Measurements from ENCODE around the gene FRYL. TPM values are rescaled to one million over a fixed set of nuclear protein-coding genes. Genes with fewer than 3 reads are reported as not detected.

Gene FRYL
- total RNA-seq, 1 experiment from 2014 or later = 47.7 TPM

DNA sequence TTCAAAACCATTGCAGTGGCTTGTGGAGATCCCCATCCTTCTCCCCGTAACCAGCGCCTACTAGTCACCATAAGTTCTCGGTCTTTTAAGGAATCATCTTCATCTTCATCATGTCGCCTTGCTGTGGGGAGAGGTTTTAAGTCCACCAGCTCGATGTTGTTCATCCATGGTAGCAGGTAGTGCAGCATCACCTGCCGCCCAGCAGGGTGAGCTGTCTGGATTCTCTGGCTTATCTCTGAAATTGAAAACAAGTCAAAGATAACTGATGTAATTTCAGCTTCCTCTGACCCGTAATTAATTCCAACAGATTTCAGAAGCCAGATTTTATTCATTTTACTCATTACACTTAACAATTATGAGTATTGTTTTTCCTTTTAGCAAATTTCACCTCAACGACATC is 222.6 kb downstream of the FRYL start:
- H3K9me3 ChIP-seq (ENCODE audit: control insufficient read depth in 1 of 2, insufficient read depth in 1 of 2, low read depth in 1 of 2, low read length in 2 of 2) = no peaks in the 10 kb centered on the region
- H2AFZ ChIP-seq (ENCODE audit: low read depth, low read length, poor library complexity, severe bottlenecking) = no peak overlapping the region
- H3K4me2 ChIP-seq (ENCODE audit: low read length) = no peak overlapping the region
- no peaks in the 10 kb centered on the region for H3K27me3 ChIP-seq (ENCODE audit: insufficient read depth, low read length)
- H3K4me1 ChIP-seq (ENCODE audit: control insufficient read depth in 1 of 2, insufficient read depth in 2 of 2, low read length in 2 of 2) = no peaks in the 10 kb centered on the region
- no peak overlapping the region for H3K9ac ChIP-seq (ENCODE audit: low read length)
- H3K27ac ChIP-seq (ENCODE audit: low read depth, low read length) = no peak overlapping the region
- peak; percentile 60; the same call in 1 of the 2 replicates for ATAC-seq
- TF ChIP-seq RAD21 (IDR thresholded peaks at IDR 0.05; ENCODE audit: low read depth) = peak; percentile 24; the same call in 1 of the 2 replicates
- TF ChIP-seq SP1 (IDR thresholded peaks at IDR 0.05; ENCODE audit: low read depth) = no peak
- TF ChIP-seq, protein P1, sequence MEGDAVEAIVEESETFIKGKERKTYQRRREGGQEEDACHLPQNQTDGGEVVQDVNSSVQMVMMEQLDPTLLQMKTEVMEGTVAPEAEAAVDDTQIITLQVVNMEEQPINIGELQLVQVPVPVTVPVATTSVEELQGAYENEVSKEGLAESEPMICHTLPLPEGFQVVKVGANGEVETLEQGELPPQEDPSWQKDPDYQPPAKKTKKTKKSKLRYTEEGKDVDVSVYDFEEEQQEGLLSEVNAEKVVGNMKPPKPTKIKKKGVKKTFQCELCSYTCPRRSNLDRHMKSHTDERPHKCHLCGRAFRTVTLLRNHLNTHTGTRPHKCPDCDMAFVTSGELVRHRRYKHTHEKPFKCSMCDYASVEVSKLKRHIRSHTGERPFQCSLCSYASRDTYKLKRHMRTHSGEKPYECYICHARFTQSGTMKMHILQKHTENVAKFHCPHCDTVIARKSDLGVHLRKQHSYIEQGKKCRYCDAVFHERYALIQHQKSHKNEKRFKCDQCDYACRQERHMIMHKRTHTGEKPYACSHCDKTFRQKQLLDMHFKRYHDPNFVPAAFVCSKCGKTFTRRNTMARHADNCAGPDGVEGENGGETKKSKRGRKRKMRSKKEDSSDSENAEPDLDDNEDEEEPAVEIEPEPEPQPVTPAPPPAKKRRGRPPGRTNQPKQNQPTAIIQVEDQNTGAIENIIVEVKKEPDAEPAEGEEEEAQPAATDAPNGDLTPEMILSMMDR (IDR thresholded peaks at IDR 0.05 in 2 of 3, conservative IDR thresholded peaks at IDR 0.05 in 1 of 3; ENCODE audit: borderline replicate concordance in 1 of 3, insufficient read depth in 1 of 3, low read depth in 2 of 3, low read length in 2 of 3) = peak in 2 of 3 experiments; percentile 60 to 63; a peak in 4 of 6 replicates
- TF ChIP-seq ELF1 (IDR thresholded peaks at IDR 0.05; ENCODE audit: borderline replicate concordance, low read depth) = no peak
- TF ChIP-seq, protein P2, sequence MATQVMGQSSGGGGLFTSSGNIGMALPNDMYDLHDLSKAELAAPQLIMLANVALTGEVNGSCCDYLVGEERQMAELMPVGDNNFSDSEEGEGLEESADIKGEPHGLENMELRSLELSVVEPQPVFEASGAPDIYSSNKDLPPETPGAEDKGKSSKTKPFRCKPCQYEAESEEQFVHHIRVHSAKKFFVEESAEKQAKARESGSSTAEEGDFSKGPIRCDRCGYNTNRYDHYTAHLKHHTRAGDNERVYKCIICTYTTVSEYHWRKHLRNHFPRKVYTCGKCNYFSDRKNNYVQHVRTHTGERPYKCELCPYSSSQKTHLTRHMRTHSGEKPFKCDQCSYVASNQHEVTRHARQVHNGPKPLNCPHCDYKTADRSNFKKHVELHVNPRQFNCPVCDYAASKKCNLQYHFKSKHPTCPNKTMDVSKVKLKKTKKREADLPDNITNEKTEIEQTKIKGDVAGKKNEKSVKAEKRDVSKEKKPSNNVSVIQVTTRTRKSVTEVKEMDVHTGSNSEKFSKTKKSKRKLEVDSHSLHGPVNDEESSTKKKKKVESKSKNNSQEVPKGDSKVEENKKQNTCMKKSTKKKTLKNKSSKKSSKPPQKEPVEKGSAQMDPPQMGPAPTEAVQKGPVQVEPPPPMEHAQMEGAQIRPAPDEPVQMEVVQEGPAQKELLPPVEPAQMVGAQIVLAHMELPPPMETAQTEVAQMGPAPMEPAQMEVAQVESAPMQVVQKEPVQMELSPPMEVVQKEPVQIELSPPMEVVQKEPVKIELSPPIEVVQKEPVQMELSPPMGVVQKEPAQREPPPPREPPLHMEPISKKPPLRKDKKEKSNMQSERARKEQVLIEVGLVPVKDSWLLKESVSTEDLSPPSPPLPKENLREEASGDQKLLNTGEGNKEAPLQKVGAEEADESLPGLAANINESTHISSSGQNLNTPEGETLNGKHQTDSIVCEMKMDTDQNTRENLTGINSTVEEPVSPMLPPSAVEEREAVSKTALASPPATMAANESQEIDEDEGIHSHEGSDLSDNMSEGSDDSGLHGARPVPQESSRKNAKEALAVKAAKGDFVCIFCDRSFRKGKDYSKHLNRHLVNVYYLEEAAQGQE (IDR thresholded peaks at IDR 0.05; ENCODE audit: low read depth) = no peak
- H4K20me1 ChIP-seq (ENCODE audit: insufficient read depth) = no peaks in the 10 kb centered on the region
- no peak overlapping the region for H3K4me3 ChIP-seq (replicated peaks in 1 of 2; ENCODE audit: low read depth in 1 of 2, low read length in 2 of 2)
- ChIA-PET RAD21 (ENCODE audit: low non-redundant PET in 1 of 2, low total read pairs in 2 of 2, uncharacterized antibody in 2 of 2, unreplicated experiment in 2 of 2) (no interaction called here), CTCF (interaction anchor here (0.6 to 1.1 kb wide), 4 partner anchors 12 to 71 kb away, joined by 3 to 10 read pairs (median 3); no protein-coding TSS in a partner anchor), POLR2A (no interaction called here)
- H3K79me2 ChIP-seq (ENCODE audit: insufficient read depth, low read length) = no peaks in the 10 kb centered on the region
- no peak for DNase-seq (ENCODE audit: low read depth, low spot score)
- H3K9me2 ChIP-seq (ENCODE audit: insufficient read depth) = no peaks in the 10 kb centered on the region
- no TSS peak for BruUV-seq (replicated peaks)
- H3K36me3 ChIP-seq (ENCODE audit: control insufficient read depth in 1 of 2, insufficient read depth in 2 of 2, low read length in 2 of 2) = peaks cover 0 to 15% of the 10 kb centered on the region in 2 experiments; a peak in 3 of 4 replicates
- intact Hi-C loops (cut with micrococcal nuclease) = loop anchor here (2.0 kb wide), 1 partner anchor 405 kb away; no protein-coding TSS in a partner anchor

Measured in HCT116 (cell line).